Fibroblast of lung (primary cell): Measurements from ENCODE around the gene CLIP2. TPM values are rescaled to one million over a fixed set of nuclear protein-coding genes. Genes with fewer than 3 reads are reported as not detected.

ENCODE experiments used
- DNase-seq, 2 donors: peaks; one replicate each; pipeline versions ENCODE4 v3.0.0 to v3.0.0-alpha.2; 2010; ENCODE audit warnings: low read depth in 2 of 2
- H2AFZ ChIP-seq: 2 replicates; pipeline ENCODE4 v1.5.1; 2012; ENCODE audit warnings: low read length, control low read depth, inconsistent platforms
- H3K27ac ChIP-seq: 2 replicates; pipeline ENCODE4 v1.5.1; 2011; ENCODE audit warnings: low read length, control low read depth; ENCODE audit not compliant: insufficient read depth
- H3K27me3 ChIP-seq: 2 replicates; pipeline ENCODE4 v1.5.1; 2011; ENCODE audit warnings: mild to moderate bottlenecking, low read length; ENCODE audit not compliant: control insufficient read depth, insufficient read depth
- H3K36me3 ChIP-seq: 2 replicates; pipeline ENCODE4 v1.5.1; 2011; ENCODE audit warnings: low read length; ENCODE audit not compliant: control insufficient read depth, insufficient read depth
- H3K4me1 ChIP-seq: 2 replicates; pipeline ENCODE4 v1.5.1; 2011; ENCODE audit warnings: low read length; ENCODE audit not compliant: control insufficient read depth, insufficient read depth; ENCODE audit errors: extremely low read depth
- H3K4me2 ChIP-seq: 2 replicates; pipeline ENCODE4 v1.5.1; 2011; ENCODE audit warnings: low read length, control low read depth; ENCODE audit not compliant: insufficient read depth; ENCODE audit errors: extremely low read depth
- H3K4me3 ChIP-seq, 4 experiments: fragments of 200-600 bp in 1 of 4; sonication (generic) in 1 of 4; replicated peaks in 1 of 4; 2 replicates each; pipeline ENCODE4 v1.5.1; 2011 to 2016; ENCODE audit warnings: low read length in 4 of 4, low read depth in 3 of 4, mild to moderate bottlenecking in 3 of 4, control low read depth in 2 of 4, inconsistent platforms in 1 of 4, mixed read lengths in 1 of 4; ENCODE audit not compliant: insufficient read depth in 1 of 4; ENCODE audit errors: control extremely low read depth in 1 of 4
- H3K79me2 ChIP-seq: 2 replicates; pipeline ENCODE4 v1.5.1; 2012; ENCODE audit warnings: mild to moderate bottlenecking, low read length, inconsistent platforms; ENCODE audit not compliant: control insufficient read depth, insufficient read depth
- H3K9ac ChIP-seq: 2 replicates; pipeline ENCODE4 v1.5.1; 2011; ENCODE audit warnings: mild to moderate bottlenecking, low read length, control low read depth; ENCODE audit not compliant: insufficient read depth
- H3K9me3 ChIP-seq: 2 replicates; pipeline ENCODE4 v1.5.1; 2012; ENCODE audit warnings: low read depth, low read length; ENCODE audit not compliant: control insufficient read depth, insufficient read depth
- H4K20me1 ChIP-seq: 2 replicates; pipeline ENCODE4 v1.5.1; 2011; ENCODE audit warnings: low read length; ENCODE audit not compliant: control insufficient read depth, insufficient read depth; ENCODE audit errors: extremely low read depth
- CTCF ChIP-seq, 2 donors: IDR thresholded peaks in 1 of 2; conservative IDR thresholded peaks in 1 of 2; 1 replicate in 1 of 2; 2 replicates in 1 of 2; pipeline ENCODE4 v1.5.1; 2011 to 2012; ENCODE audit warnings: low read length in 2 of 2, control low read depth in 1 of 2, inconsistent platforms in 1 of 2, low read depth in 1 of 2, mild to moderate bottlenecking in 1 of 2
- EZH2 ChIP-seq: IDR thresholded peaks from 2 replicates; pipeline ENCODE4 v1.5.1; 2012; ENCODE audit warnings: low read length, control low read depth, mild to moderate bottlenecking; ENCODE audit errors: missing control alignments
- polyA plus RNA-seq, 2 donors: library from polyadenylated mRNA; depleted of rRNA in 1 of 2; stranded (reverse) in 1 of 2; unstranded in 1 of 2; fragments of >200 nt; gene quantifications; 2 replicates each; pipeline ENCODE4 v1.2.1, GENCODE V29; 2011 to 2012; ENCODE audit warnings: missing spikeins in 1 of 2
- total RNA-seq: library from RNA; depleted of rRNA; stranded (reverse); fragments of >200 nt; gene quantifications from 2 replicates; pipeline ENCODE4 v1.2.1, GENCODE V29; 2014

Gene CLIP2
- total and polyA plus RNA-seq, 2 donors (not counting 1 experiment from before 2014, with no cell fraction given), result 13.1 to 77.8 TPM

- Histone ChIP-seq H3K79me2 (no peaks in the 10 kb centered on the region), H2AFZ (no peak overlapping the region), H3K4me1 (peaks cover 2% of the 10 kb centered on the region), H3K27ac (no peak overlapping the region), H3K27me3 (no peaks in the 10 kb centered on the region), H3K9me3 (no peaks in the 10 kb centered on the region), H3K4me3 (no peak overlapping the region), H3K36me3 (no peaks in the 10 kb centered on the region), H3K4me2 (no peak overlapping the region), H3K9ac (no peak overlapping the region), H4K20me1 (no peaks in the 10 kb centered on the region)
- TF ChIP-seq CTCF (conservative IDR thresholded peaks at IDR 0.05 in 1 of 2, IDR thresholded peaks at IDR 0.05 in 1 of 2; ENCODE audit: low read depth in 1 of 2, low read length in 2 of 2) (no peak), EZH2 (no peak)
- DNase-seq, result no peak
Measured at GRCh38 chr7:74263399-74264120, 25.6 kb upstream of the CLIP2 start.

DNA sequence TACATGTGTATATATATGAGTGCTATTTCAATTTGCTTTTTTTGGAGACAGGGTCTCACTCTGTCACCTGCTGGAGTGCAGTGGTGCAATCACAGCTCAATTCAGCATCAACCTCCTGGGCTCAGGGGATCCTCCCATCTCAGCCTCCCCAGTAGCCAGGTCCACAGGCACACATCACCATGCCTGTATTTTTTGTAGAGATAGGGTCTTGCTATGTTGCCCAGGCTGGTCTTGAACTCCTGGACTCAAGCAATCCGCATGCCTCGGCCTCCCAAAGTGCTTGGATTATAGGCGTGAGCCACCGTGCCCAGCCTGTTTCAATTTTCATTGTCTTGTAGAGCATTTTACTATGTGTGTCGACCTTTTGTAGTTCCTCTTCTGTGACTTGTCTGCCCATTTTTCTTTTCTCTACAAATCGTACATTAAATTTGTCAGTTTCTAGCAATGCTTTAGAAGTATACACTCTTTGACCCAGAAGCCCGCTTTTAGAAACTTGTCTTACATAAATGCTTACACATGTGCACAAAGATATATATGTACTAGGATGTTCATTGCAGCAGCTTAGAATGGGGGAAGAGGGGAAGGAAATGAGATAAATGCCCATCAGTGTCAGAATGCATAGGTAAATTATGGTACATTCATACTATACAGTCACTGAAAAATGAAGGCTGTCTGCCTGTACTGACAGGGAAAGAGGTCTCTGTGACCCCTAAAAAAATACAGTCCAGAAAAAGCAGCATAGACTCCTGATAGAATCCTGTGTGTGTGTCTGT, 22.8 kb upstream of the CLIP2 start:
- Histone ChIP-seq H3K4me3 (no peak overlapping the region), H3K79me2 (no peaks in the 10 kb centered on the region), H3K27me3 (no peaks in the 10 kb centered on the region), H4K20me1 (no peaks in the 10 kb centered on the region), H3K4me1 (peaks cover 2% of the 10 kb centered on the region), H2AFZ (no peak overlapping the region), H3K9ac (no peak overlapping the region), H3K27ac (no peak overlapping the region), H3K9me3 (no peaks in the 10 kb centered on the region), H3K4me2 (no peak overlapping the region), H3K36me3 (no peaks in the 10 kb centered on the region)
- DNase-seq, result no peak
- TF ChIP-seq EZH2, result no peak
- TF ChIP-seq CTCF (conservative IDR thresholded peaks at IDR 0.05 in 1 of 2, IDR thresholded peaks at IDR 0.05 in 1 of 2; ENCODE audit: low read depth in 1 of 2, low read length in 2 of 2), result no peak

- Histone ChIP-seq H3K9ac (no peak overlapping the region), H3K27me3 (no peaks in the 10 kb centered on the region), H3K79me2 (no peaks in the 10 kb centered on the region), H3K27ac (no peak overlapping the region), H3K4me2 (no peak overlapping the region), H3K9me3 (no peaks in the 10 kb centered on the region), H2AFZ (no peak overlapping the region), H3K4me1 (peaks cover 9% of the 10 kb centered on the region), H4K20me1 (no peaks in the 10 kb centered on the region), H3K4me3 (no peak overlapping the region), H3K36me3 (no peaks in the 10 kb centered on the region)
- no peak for DNase-seq
- TF ChIP-seq CTCF (conservative IDR thresholded peaks at IDR 0.05 in 1 of 2, IDR thresholded peaks at IDR 0.05 in 1 of 2; ENCODE audit: low read depth in 1 of 2, low read length in 2 of 2) (no peak), EZH2 (no peak)
Measured at GRCh38 chr7:74267756-74268565, 21.2 kb upstream of the CLIP2 start.
